ENCODE results near the gene SFTPA1. TPM values are rescaled to one million over a fixed set of nuclear protein-coding genes. Genes with fewer than 3 reads are reported as not detected.
"Not testable (repeated sequence)": the region's sequence is repeated elsewhere in the genome, so short reads cannot be mapped to it uniquely, and the experiment has no call there.

SFTPA1 gene
- total RNA-seq, 1 experiment from 2014 or later: not detected

DNA sequence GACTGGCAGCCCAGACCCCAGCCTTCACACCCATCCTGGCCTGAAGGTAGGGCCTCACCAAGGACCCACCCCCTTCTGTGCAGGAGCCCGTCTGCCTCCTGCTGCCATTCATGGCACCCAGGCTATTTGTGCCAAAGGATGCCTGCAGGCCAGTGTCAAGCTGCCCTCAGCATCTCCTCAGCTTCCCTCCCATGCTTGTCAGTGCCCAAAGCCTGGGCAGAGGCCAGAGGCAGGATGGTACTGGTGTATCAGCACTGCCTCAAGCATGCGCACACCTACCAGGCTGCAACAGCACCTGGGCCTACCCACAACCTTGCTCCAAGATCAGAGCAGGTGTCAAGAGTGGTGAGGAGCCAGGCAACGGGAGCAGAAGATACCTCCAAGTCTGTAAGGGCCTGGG is 27.6 kb downstream of the SFTPA1 start:
- Histone ChIP-seq H3K27me3 (ENCODE audit: low read length) (no peaks in the 10 kb centered on the region), H3F3A (ENCODE audit: low read length, unreplicated experiment) (no peaks in the 10 kb centered on the region), H3K36me3 (ENCODE audit: low read depth, low read length) (no peaks in the 10 kb centered on the region), H3K9me2 (replicated peaks; ENCODE audit: low read length) (no peaks in the 10 kb centered on the region), H3K79me2 (ENCODE audit: low read length) (no peaks in the 10 kb centered on the region), H2AFZ (ENCODE audit: low read length) (no peak overlapping the region), H3K4me1 (ENCODE audit: insufficient read depth, low read length) (no peaks in the 10 kb centered on the region), H3K4me2 (ENCODE audit: low read length) (no peak overlapping the region), H3K9me3 (ENCODE audit: low read length) (no peaks in the 10 kb centered on the region), H3K27ac (ENCODE audit: low read length) (no peak overlapping the region), H3K9ac (ENCODE audit: low read length) (no peak overlapping the region), H3K4me3 (ENCODE audit: low read length) (no peak overlapping the region), H4K20me1 (ENCODE audit: low read length) (no peaks in the 10 kb centered on the region)
- ChIA-PET POLR2A (ENCODE audit: unreplicated experiment) (no interaction called here), CTCF (no interaction called here)
- intact Hi-C loops (cut with micrococcal nuclease): no loop called here
- DNase-seq: no peak
- no peak for ATAC-seq
- BruUV-seq (replicated peaks): no TSS peak
- TF ChIP-seq EZH2phosphoT487 (IDR thresholded peaks at IDR 0.05; ENCODE audit: borderline replicate concordance, low read length) (no peak), EZH2 (IDR thresholded peaks at IDR 0.05; ENCODE audit: low read length, unreplicated experiment) (no peak)
- TF ChIP-seq, protein P1, sequence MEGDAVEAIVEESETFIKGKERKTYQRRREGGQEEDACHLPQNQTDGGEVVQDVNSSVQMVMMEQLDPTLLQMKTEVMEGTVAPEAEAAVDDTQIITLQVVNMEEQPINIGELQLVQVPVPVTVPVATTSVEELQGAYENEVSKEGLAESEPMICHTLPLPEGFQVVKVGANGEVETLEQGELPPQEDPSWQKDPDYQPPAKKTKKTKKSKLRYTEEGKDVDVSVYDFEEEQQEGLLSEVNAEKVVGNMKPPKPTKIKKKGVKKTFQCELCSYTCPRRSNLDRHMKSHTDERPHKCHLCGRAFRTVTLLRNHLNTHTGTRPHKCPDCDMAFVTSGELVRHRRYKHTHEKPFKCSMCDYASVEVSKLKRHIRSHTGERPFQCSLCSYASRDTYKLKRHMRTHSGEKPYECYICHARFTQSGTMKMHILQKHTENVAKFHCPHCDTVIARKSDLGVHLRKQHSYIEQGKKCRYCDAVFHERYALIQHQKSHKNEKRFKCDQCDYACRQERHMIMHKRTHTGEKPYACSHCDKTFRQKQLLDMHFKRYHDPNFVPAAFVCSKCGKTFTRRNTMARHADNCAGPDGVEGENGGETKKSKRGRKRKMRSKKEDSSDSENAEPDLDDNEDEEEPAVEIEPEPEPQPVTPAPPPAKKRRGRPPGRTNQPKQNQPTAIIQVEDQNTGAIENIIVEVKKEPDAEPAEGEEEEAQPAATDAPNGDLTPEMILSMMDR (conservative IDR thresholded peaks at IDR 0.05; ENCODE audit: low read depth, low read length): no peak

DNA sequence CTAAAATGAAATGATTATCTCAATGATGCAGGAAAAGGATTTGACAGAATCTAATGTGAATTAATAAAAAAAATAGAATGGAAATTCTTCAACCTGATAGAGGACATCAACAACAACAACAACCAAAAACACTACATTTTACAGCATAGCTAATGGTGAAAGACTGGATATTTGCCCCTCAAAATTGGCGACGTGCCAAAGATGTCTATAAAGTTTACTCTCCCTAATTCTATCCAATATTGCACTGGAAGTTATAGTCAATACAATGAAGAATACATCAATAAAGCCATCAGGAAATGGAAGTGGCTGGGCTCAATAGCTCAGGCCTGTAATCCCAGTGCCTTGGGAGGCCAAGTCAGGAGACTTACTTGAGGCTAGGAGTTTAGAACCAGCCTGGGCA is 42.0 kb downstream of the SFTPA1 start:
- ATAC-seq; H3K4me3 ChIP-seq (ENCODE audit: low read length); CTCF ChIA-PET; H3K36me3 ChIP-seq (ENCODE audit: low read depth, low read length); H3K27me3 ChIP-seq (ENCODE audit: low read length); H3K4me1 ChIP-seq (ENCODE audit: insufficient read depth, low read length); H3K4me2 ChIP-seq (ENCODE audit: low read length); H3F3A ChIP-seq (ENCODE audit: low read length, unreplicated experiment); intact Hi-C loops (cut with micrococcal nuclease); H3K9ac ChIP-seq (ENCODE audit: low read length); H2AFZ ChIP-seq (ENCODE audit: low read length); H3K27ac ChIP-seq (ENCODE audit: low read length); BruUV-seq (replicated peaks); H4K20me1 ChIP-seq (ENCODE audit: low read length); DNase-seq; H3K9me2 ChIP-seq (replicated peaks; ENCODE audit: low read length); POLR2A ChIA-PET (ENCODE audit: unreplicated experiment); H3K9me3 ChIP-seq (ENCODE audit: low read length); H3K79me2 ChIP-seq (ENCODE audit: low read length): not testable (repeated sequence)

DNA sequence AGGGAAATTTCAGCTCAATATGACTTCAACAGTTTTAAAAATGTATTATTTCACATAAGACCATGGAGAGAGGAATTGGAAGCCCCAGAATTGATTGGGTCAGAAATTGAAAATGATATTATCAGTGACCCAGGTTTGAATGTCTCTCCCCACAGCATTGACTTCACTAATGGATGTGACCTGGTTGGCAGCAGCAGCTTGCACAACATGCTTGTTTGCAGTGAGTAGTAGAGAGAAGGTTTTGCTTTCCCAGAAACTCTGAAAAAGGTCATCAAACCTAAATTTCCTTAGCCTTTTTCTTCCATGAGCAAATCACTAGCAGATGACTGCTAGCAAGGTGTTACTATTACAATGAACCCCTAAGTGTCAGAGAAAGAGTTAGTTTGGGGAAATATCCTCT is 52.5 kb downstream of the SFTPA1 start:
- CTCF ChIA-PET; H3K4me1 ChIP-seq (ENCODE audit: insufficient read depth, low read length); intact Hi-C loops (cut with micrococcal nuclease); H2AFZ ChIP-seq (ENCODE audit: low read length); ATAC-seq; H3K4me2 ChIP-seq (ENCODE audit: low read length); H3F3A ChIP-seq (ENCODE audit: low read length, unreplicated experiment); H3K9ac ChIP-seq (ENCODE audit: low read length); H4K20me1 ChIP-seq (ENCODE audit: low read length); H3K36me3 ChIP-seq (ENCODE audit: low read depth, low read length); H3K79me2 ChIP-seq (ENCODE audit: low read length); POLR2A ChIA-PET (ENCODE audit: unreplicated experiment); BruUV-seq (replicated peaks); H3K27me3 ChIP-seq (ENCODE audit: low read length); DNase-seq; H3K4me3 ChIP-seq (ENCODE audit: low read length); H3K9me2 ChIP-seq (replicated peaks; ENCODE audit: low read length); H3K27ac ChIP-seq (ENCODE audit: low read length); H3K9me3 ChIP-seq (ENCODE audit: low read length): not testable (repeated sequence)

DNA sequence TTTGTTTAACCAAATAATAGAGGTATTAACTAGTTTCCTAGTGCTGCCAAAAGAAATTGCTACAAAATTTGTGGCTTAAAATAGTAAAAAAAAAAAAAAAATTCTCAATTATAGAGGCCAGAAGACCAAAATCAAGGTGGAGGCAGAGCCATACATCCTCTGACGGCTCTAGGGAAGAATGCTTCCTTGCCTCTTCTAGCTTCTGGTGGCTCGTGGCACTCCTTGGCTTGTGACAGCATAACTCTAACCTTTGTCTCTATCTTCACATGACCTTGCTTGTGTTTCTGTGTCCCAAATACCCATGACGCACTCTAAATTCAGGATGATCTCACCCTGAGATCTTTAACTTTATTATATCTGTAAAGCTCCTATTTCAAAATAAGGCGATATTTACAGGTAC is 53.9 kb downstream of the SFTPA1 start:
- DNase-seq; H3K79me2 ChIP-seq (ENCODE audit: low read length); H3K27ac ChIP-seq (ENCODE audit: low read length); H3K4me1 ChIP-seq (ENCODE audit: insufficient read depth, low read length); H3K9me2 ChIP-seq (replicated peaks; ENCODE audit: low read length); H3K4me3 ChIP-seq (ENCODE audit: low read length); ATAC-seq; H3F3A ChIP-seq (ENCODE audit: low read length, unreplicated experiment); POLR2A ChIA-PET (ENCODE audit: unreplicated experiment); H3K36me3 ChIP-seq (ENCODE audit: low read depth, low read length); H2AFZ ChIP-seq (ENCODE audit: low read length); H3K9ac ChIP-seq (ENCODE audit: low read length); intact Hi-C loops (cut with micrococcal nuclease); CTCF ChIA-PET; H3K27me3 ChIP-seq (ENCODE audit: low read length); H3K9me3 ChIP-seq (ENCODE audit: low read length); H3K4me2 ChIP-seq (ENCODE audit: low read length); BruUV-seq (replicated peaks); H4K20me1 ChIP-seq (ENCODE audit: low read length): not testable (repeated sequence)

Other genes starting within 250 kb of the SFTPA1 start
- gene ZCCHC24, start 165.3 kb upstream of the SFTPA1 start, total RNA-seq (2014; rRNA removed): 32.9 and 40.7 TPM in 2 replicates
- gene EIF5AL1, start 98.4 kb upstream of the SFTPA1 start, total RNA-seq (2014; rRNA removed): 0.51 and 0.75 TPM in 2 replicates
- gene SFTPA2, start 50.5 kb upstream of the SFTPA1 start, total RNA-seq (2014; rRNA removed): not detected in 2 replicates
- 0.84 and 1.4 TPM in 2 replicates for gene NUTM2B, start 92.3 kb downstream of the SFTPA1 start, total RNA-seq (2014; rRNA removed)
- 0.58 TPM in 1 of 2 replicates, not detected in the other for gene NUTM2E, start 215.8 kb downstream of the SFTPA1 start, total RNA-seq (2014; rRNA removed)

All from PC-3 (cell line).